A673 (cell line): ENCODE data around the gene PCED1A. TPM values are rescaled to one million over a fixed set of nuclear protein-coding genes. Genes with fewer than 3 reads are reported as not detected.

Experiments used
- BruUV-seq: library from RNA; stranded (reverse); fragments of 400-500 nt; replicated peaks from 2 replicates; lab custom pipeline; 2021; lab: Mats Ljungman, UMichigan
- CTCF ChIA-PET: fragments of 300-600 bp; sonication (Branson Sonifier 250); formaldehyde crosslinking; loops from one replicate; lab custom pipeline; 2022; ENCODE audit warnings: antibody characterized with exemption; lab: Charles Lee
- POLR2A ChIA-PET: fragments of 300-600 bp; sonication (Branson Sonifier 250); formaldehyde crosslinking; loops from one replicate; lab custom pipeline; 2022; ENCODE audit warnings: antibody characterized with exemption; ENCODE audit not compliant: low non-redundant PET; lab: Charles Lee
- DNase-seq: peaks from one replicate; pipeline ENCODE4 v3.0.0-alpha.2; 2015; ENCODE audit warnings: low spot score
- H3K27ac ChIP-seq: fragments of 200-600 bp; sonication (generic); 2 replicates; pipeline ENCODE4 v1.5.1; 2016; ENCODE audit warnings: mixed run types, low read depth, mild to moderate bottlenecking, mixed read lengths, antibody characterized with exemption, low read length; ENCODE audit not compliant: poor library complexity, severe bottlenecking
- H3K27me3 ChIP-seq: fragments of 200-600 bp; sonication (generic); replicated peaks from 2 replicates; pipeline ENCODE4 v1.6.1; 2017; ENCODE audit warnings: mixed run types, low read depth, mild to moderate bottlenecking, mixed read lengths, antibody characterized with exemption, low read length; ENCODE audit not compliant: insufficient read depth, poor library complexity
- H3K36me3 ChIP-seq: fragments of 200-600 bp; sonication (generic); 2 replicates; pipeline ENCODE4 v1.6.1; 2016; ENCODE audit warnings: mixed run types, mild to moderate bottlenecking, mixed read lengths, antibody characterized with exemption, low read length; ENCODE audit not compliant: insufficient read depth, poor library complexity, severe bottlenecking
- H3K4me1 ChIP-seq: fragments of 200-600 bp; sonication (generic); 2 replicates; pipeline ENCODE4 v1.6.1; 2017; ENCODE audit warnings: mixed run types, mild to moderate bottlenecking, mixed read lengths, antibody characterized with exemption, low read length; ENCODE audit not compliant: insufficient read depth, poor library complexity, severe bottlenecking
- H3K4me3 ChIP-seq: fragments of 200-600 bp; sonication (generic); 2 replicates; pipeline ENCODE4 v1.5.1; 2016; ENCODE audit warnings: low read depth, mixed run types, mild to moderate bottlenecking, mixed read lengths, low read length; ENCODE audit not compliant: poor library complexity, severe bottlenecking
- H3K9me3 ChIP-seq: fragments of 200-600 bp; sonication (generic); 2 replicates; pipeline ENCODE4 v1.6.1; 2016; ENCODE audit warnings: mixed run types, low read depth, mild to moderate bottlenecking, mixed read lengths, antibody characterized with exemption, low read length; ENCODE audit not compliant: poor library complexity, severe bottlenecking
- EZH2 ChIP-seq: fragments of 200-600 bp; sonication (generic); IDR thresholded peaks from 2 replicates; pipeline ENCODE4 v1.6.1; 2017; ENCODE audit warnings: borderline replicate concordance, low read depth, mild to moderate bottlenecking, mixed read lengths, antibody characterized with exemption, low read length; ENCODE audit not compliant: poor library complexity, severe bottlenecking
- intact Hi-C: fragments of 100-400 bp; cut with micrococcal nuclease; formaldehyde crosslinking; loops from one replicate; pipeline ENCODE4 v1.10.0; 2022; ENCODE audit not compliant: unreplicated experiment
- total RNA-seq: library from RNA; stranded (reverse); gene quantifications from 2 replicates; pipeline ENCODE4 v1.2.3, GENCODE V29; 2021
- TF ChIP-seq, protein P1 (sequence below): fragments of 300-800, 200-600 bp; sonication (generic); conservative IDR thresholded peaks from 2 replicates; pipeline ENCODE4 v1.5.1; 2017; ENCODE audit warnings: low read depth, mild to moderate bottlenecking, antibody characterized with exemption, low read length, moderate library complexity, mixed read lengths

PCED1A gene
- total RNA-seq, 1 experiment from 2014 or later: 32.8 TPM

DNA sequence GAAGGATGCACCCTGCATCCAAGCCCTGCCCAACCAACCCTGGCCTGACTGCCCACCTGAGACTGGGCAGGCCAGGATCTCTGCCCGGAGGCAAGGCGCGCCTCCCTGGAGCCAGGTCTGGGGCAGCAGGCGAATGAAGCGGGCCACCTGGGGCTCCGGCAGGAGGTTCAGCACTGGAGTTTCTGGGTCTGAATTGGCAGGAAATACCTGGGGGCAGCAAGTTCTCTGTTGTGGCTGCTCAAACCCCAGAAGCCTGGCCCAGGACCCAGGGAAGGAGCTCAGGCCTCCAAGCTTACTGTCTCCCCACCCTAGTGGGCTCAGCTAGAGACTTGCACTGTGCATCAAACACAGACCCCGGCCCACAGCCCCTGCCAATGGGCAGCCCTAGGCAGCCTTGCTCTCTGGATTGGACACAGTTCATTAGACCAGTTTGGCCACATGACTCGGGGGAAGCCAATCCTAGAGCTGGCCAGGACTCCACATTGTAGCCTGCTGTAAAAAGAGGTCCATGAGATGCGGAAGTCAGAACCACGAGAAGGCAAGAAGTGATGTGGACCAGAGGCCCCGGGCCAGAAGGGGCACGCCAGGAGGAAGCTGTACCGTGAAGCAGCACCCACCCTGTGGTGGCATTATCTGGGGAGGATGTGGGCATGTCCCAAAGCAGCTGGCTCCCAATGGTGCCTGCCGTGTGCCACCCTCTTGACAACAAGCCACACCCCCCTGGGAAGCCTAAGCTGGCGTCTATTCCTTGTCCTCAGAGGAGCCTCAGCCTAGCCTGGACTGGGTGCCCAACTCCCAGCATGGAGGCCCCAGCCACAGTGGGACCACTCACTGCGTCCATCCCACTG lies 43.1 kb downstream of the PCED1A start:
- intact Hi-C loops: no loop called here
- Histone ChIP-seq H3K9me3 (no peaks in the 10 kb centered on the region), H3K27me3 (peaks cover 48% of the 10 kb centered on the region), H3K27ac (no peak overlapping the region), H3K36me3 (no peaks in the 10 kb centered on the region), H3K4me3 (no peak overlapping the region), H3K4me1 (peaks cover 5% of the 10 kb centered on the region)
- CTCF ChIA-PET: no interaction called here
- no TSS peak for BruUV-seq
- no peak for DNase-seq
- no peak for TF ChIP-seq EZH2
- TF ChIP-seq, protein P1, sequence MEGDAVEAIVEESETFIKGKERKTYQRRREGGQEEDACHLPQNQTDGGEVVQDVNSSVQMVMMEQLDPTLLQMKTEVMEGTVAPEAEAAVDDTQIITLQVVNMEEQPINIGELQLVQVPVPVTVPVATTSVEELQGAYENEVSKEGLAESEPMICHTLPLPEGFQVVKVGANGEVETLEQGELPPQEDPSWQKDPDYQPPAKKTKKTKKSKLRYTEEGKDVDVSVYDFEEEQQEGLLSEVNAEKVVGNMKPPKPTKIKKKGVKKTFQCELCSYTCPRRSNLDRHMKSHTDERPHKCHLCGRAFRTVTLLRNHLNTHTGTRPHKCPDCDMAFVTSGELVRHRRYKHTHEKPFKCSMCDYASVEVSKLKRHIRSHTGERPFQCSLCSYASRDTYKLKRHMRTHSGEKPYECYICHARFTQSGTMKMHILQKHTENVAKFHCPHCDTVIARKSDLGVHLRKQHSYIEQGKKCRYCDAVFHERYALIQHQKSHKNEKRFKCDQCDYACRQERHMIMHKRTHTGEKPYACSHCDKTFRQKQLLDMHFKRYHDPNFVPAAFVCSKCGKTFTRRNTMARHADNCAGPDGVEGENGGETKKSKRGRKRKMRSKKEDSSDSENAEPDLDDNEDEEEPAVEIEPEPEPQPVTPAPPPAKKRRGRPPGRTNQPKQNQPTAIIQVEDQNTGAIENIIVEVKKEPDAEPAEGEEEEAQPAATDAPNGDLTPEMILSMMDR: no peak
- POLR2A ChIA-PET: no interaction called here

DNA sequence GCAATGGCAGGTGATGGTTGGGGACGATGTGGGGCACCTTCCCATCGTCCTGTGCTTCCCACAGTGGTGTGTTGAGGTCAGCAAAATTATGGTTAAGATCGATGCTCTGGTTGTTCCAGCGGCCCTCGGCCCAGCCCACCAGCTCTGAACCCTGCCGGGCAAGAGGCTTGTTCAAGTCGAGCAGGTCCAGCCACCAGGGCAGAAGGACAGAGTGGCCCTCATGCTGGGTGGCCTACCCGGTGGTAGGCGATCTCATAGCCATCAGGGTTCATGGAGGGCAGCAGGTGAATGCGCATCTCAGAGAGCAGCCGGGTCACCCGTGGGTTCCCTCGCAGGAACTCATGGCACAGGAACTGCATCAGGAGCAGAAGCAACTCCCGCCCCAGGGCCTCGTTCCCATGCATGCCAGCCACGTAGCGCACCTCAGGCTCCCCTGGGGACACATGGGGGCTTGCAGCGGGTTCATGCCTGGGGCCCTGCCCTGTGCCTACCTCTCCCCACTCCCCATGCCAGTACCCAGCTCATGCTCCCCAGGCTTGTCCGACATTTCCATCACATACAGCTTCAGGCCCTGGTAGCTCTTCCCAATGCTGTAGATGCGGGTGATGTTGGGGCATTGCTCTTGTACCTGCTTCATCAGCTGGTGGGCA lies 44.3 kb downstream of the PCED1A start:
- Histone ChIP-seq H3K27ac (no peak overlapping the region), H3K4me1 (peaks cover 5% of the 10 kb centered on the region), H3K27me3 (peaks cover 48% of the 10 kb centered on the region), H3K36me3 (no peaks in the 10 kb centered on the region), H3K9me3 (no peaks in the 10 kb centered on the region), H3K4me3 (no peak overlapping the region)
- no peak for DNase-seq
- TF ChIP-seq, protein P1: no peak
- TF ChIP-seq EZH2: no peak
- ChIA-PET POLR2A (no interaction called here), CTCF (no interaction called here)
- intact Hi-C loops: no loop called here
- BruUV-seq: no TSS peak

DNA sequence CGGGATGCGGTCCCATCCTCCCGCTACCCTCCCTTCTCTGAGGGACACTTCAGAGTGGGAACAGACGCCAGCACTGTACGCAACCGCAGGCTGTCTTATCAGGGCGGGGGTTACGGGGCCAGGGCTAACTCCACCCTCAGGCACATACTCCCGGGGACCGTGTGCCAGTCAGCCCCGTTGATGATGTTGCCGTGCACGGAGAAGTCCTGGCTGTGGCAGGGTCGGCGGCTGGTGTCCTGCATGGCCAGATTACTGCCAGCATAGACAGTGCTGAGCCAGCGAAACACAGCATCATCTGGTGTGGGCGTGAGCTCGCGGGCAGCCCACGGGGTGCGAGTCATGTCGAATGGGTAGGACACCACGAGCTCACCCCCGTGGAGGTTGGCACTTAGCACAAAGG lies 45.0 kb downstream of the PCED1A start:
- Histone ChIP-seq H3K27ac (no peak overlapping the region), H3K36me3 (no peaks in the 10 kb centered on the region), H3K4me3 (no peak overlapping the region), H3K9me3 (no peaks in the 10 kb centered on the region), H3K27me3 (peaks cover 42% of the 10 kb centered on the region), H3K4me1 (peaks cover 5% of the 10 kb centered on the region)
- CTCF ChIA-PET: no interaction called here
- POLR2A ChIA-PET: no interaction called here
- intact Hi-C loops: no loop called here
- no peak for DNase-seq
- no peak for TF ChIP-seq EZH2
- no TSS peak for BruUV-seq
